Measurements from ENCODE around the gene EYA4.

DNA sequence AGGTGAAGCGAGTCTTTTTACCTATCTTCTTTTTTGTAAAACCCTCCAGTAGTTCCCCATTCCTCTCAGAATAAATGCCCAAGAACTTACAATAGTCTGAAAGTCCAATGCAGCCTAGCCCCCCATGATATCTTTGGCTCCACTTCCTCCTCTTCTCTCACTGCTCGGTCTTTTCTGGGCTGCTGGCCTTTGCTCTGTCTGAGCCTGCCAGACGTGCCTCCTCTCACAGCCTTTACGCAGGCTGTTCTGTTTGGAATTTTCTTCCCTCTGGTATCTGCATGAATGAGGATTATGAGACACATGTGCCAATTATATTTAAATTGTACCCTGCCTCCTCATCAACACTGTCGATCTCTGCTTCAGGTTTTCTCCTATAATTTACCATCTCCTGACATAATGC, 174.1 kb downstream of the EYA4 start:
- TF ChIP-seq, protein P1, sequence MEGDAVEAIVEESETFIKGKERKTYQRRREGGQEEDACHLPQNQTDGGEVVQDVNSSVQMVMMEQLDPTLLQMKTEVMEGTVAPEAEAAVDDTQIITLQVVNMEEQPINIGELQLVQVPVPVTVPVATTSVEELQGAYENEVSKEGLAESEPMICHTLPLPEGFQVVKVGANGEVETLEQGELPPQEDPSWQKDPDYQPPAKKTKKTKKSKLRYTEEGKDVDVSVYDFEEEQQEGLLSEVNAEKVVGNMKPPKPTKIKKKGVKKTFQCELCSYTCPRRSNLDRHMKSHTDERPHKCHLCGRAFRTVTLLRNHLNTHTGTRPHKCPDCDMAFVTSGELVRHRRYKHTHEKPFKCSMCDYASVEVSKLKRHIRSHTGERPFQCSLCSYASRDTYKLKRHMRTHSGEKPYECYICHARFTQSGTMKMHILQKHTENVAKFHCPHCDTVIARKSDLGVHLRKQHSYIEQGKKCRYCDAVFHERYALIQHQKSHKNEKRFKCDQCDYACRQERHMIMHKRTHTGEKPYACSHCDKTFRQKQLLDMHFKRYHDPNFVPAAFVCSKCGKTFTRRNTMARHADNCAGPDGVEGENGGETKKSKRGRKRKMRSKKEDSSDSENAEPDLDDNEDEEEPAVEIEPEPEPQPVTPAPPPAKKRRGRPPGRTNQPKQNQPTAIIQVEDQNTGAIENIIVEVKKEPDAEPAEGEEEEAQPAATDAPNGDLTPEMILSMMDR (conservative IDR thresholded peaks at IDR 0.05; ENCODE audit: low read length) = no peak
- no peak for TF ChIP-seq EZH2phosphoT487 (IDR thresholded peaks at IDR 0.05; ENCODE audit: borderline replicate concordance, low read depth, low read length)

Data from OCI-LY7 (cell line).